Neural cell (in vitro differentiated cells): ENCODE data around the gene TAGLN3. TPM values are rescaled to one million over a fixed set of nuclear protein-coding genes. Genes with fewer than 3 reads are reported as not detected.
A peak's percentile ranks its signal among the peaks of the same experiment; 100 is the strongest.

Experiments
- H2AFZ ChIP-seq: fragments of 200-600, 300-800 bp; sonication (generic), shearing (Covaris generic); 2 replicates; pipeline ENCODE4 v1.6.0; 2014; ENCODE audit warnings: low read depth, mild to moderate bottlenecking, antibody characterized with exemption, low read length, moderate library complexity
- H3F3A ChIP-seq: fragments of 200-600 bp; shearing (Covaris generic); 2 replicates; pipeline ENCODE4 v1.6.1; 2016; ENCODE audit warnings: mild to moderate bottlenecking, moderate library complexity, mixed read lengths, antibody characterized with exemption, low read length; ENCODE audit not compliant: insufficient read depth, poor library complexity, severe bottlenecking
- H3K27ac ChIP-seq: fragments of 200-600, 300-800 bp; sonication (generic), shearing (Covaris generic); 2 replicates; pipeline ENCODE4 v1.5.1; 2014; ENCODE audit warnings: mild to moderate bottlenecking, low read length, moderate library complexity
- H3K27me3 ChIP-seq: fragments of 300-800, 200-600 bp; sonication (generic), shearing (Covaris generic); 2 replicates; pipeline ENCODE4 v1.6.0; 2014; ENCODE audit warnings: mild to moderate bottlenecking, low read depth, low read length, moderate library complexity; ENCODE audit not compliant: insufficient read depth
- H3K36me3 ChIP-seq: fragments of 300-800, 200-600 bp; sonication (generic), shearing (Covaris generic); 2 replicates; pipeline ENCODE4 v1.5.1; 2014; ENCODE audit warnings: mild to moderate bottlenecking, antibody characterized with exemption, low read length, moderate library complexity; ENCODE audit not compliant: insufficient read depth
- H3K4me2 ChIP-seq: fragments of 300-800, 200-600 bp; sonication (generic), shearing (Covaris generic); 2 replicates; pipeline ENCODE4 v1.6.0; 2014; ENCODE audit warnings: mild to moderate bottlenecking, low read length
- H3K4me3 ChIP-seq: fragments of 300-800, 200-600 bp; sonication (generic), shearing (Covaris generic); 2 replicates; pipeline ENCODE4 v1.5.1; 2014; ENCODE audit warnings: mild to moderate bottlenecking, low read length, moderate library complexity
- H3K79me2 ChIP-seq: fragments of 200-600 bp; shearing (Covaris generic); replicated peaks from 2 replicates; pipeline ENCODE4 v1.6.0; 2014; ENCODE audit warnings: mild to moderate bottlenecking, low read length, moderate library complexity; ENCODE audit not compliant: insufficient read depth
- H3K9ac ChIP-seq: fragments of 300-800, 200-600 bp; sonication (generic), shearing (Covaris generic); 2 replicates; pipeline ENCODE4 v1.6.1; 2016; ENCODE audit warnings: mild to moderate bottlenecking, low read length, mixed read lengths
- H3K9me2 ChIP-seq: fragments of 200-600 bp; shearing (Covaris generic); 2 replicates; pipeline ENCODE4 v1.6.1; 2016; ENCODE audit warnings: mild to moderate bottlenecking, low read length, mixed read lengths; ENCODE audit not compliant: insufficient read depth
- H3K9me3 ChIP-seq: fragments of 200-600, 300-800 bp; sonication (generic), shearing (Covaris generic); 2 replicates; pipeline ENCODE4 v1.6.1; 2016; ENCODE audit warnings: mild to moderate bottlenecking, mixed run types, low read length, moderate library complexity, mixed read lengths
- H4K20me1 ChIP-seq: fragments of 200-600 bp; shearing (Covaris generic); 2 replicates; pipeline ENCODE4 v1.6.1; 2016; ENCODE audit warnings: mild to moderate bottlenecking, mixed run types; ENCODE audit not compliant: insufficient read depth
- CTCF ChIP-seq: fragments of 450-650 bp; IDR thresholded peaks from 2 replicates; pipeline ENCODE4 v1.5.1; 2014; ENCODE audit warnings: antibody characterized with exemption, mild to moderate bottlenecking, moderate library complexity; ENCODE audit not compliant: poor library complexity, severe bottlenecking
- EP300 ChIP-seq: fragments of 450-650 bp; conservative IDR thresholded peaks from 2 replicates; pipeline ENCODE4 v1.6.1; 2014; ENCODE audit warnings: antibody characterized with exemption, mild to moderate bottlenecking, moderate library complexity; ENCODE audit not compliant: poor library complexity, severe bottlenecking
- EZH2 ChIP-seq: fragments of 200-600, 300-800 bp; shearing (Covaris generic), sonication (generic); IDR thresholded peaks from 2 replicates; pipeline ENCODE4 v1.6.1; 2014; ENCODE audit warnings: antibody characterized with exemption, low read length, borderline replicate concordance, mild to moderate bottlenecking; ENCODE audit not compliant: insufficient read depth, poor library complexity, severe bottlenecking
- MXI1 ChIP-seq: fragments of 450-650 bp; conservative IDR thresholded peaks from 2 replicates; pipeline ENCODE4 v1.6.1; 2014; ENCODE audit warnings: antibody characterized with exemption, mild to moderate bottlenecking; ENCODE audit not compliant: poor library complexity, severe bottlenecking
- POLR2AphosphoS5 ChIP-seq: IDR thresholded peaks from 2 replicates; pipeline ENCODE4 v1.6.1; 2012
- RAD21 ChIP-seq: fragments of 450-650 bp; conservative IDR thresholded peaks from 2 replicates; pipeline ENCODE4 v1.6.1; 2014; ENCODE audit warnings: antibody characterized with exemption, mild to moderate bottlenecking, moderate library complexity
- SMC3 ChIP-seq: fragments of 450-650 bp; conservative IDR thresholded peaks from 2 replicates; pipeline ENCODE4 v1.6.1; 2014; ENCODE audit warnings: antibody characterized with exemption, mild to moderate bottlenecking, moderate library complexity; ENCODE audit not compliant: poor library complexity
- TAF1 ChIP-seq: IDR thresholded peaks from 2 replicates; pipeline ENCODE4 v1.6.1; 2012; ENCODE audit warnings: low read depth
- polyA plus RNA-seq: library from polyadenylated mRNA; depleted of rRNA; stranded (reverse); fragments of >200 nt; gene quantifications from 2 replicates; pipeline ENCODE4 v1.2.3, GENCODE V29; 2014
- TF ChIP-seq, protein P1 (sequence below): IDR thresholded peaks from 2 replicates; pipeline ENCODE4 v1.6.1; 2012; ENCODE audit warnings: borderline replicate concordance

The TAGLN3 gene
- polyA plus RNA-seq, 1 donor from 2014 or later: 519 TPM

DNA sequence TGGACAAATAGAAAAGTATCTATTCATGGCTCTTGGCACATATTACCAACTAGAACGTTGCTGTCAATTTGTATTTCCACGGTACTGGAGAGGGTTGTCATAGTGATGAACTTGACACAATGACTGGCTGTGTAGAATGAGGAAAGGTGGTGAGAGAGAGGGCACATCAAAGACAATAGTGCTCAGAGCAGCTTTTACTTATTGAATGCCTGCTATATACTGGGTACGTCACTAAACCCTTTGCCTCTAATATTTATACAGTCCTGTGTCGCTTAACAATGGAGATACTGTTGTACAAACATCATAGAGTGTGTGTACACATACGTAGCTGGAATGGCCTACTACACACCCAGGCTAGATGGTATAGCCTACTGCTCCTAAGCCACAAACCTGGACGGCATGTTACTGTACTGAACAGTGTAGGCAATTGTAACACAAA lies 44.1 kb downstream of the TAGLN3 start:
- no peaks in the 10 kb centered on the region for H3K9me3 ChIP-seq
- H3K79me2 ChIP-seq: no peaks in the 10 kb centered on the region
- H3K4me2 ChIP-seq: peak overlapping the region; percentile 26
- peaks cover 5% of the 10 kb centered on the region for H3F3A ChIP-seq
- H2AFZ ChIP-seq: no peak overlapping the region
- H3K9ac ChIP-seq: peak overlapping the region; percentile 48
- no peaks in the 10 kb centered on the region for H4K20me1 ChIP-seq
- peak overlapping the region; percentile 89 for H3K27ac ChIP-seq
- peak overlapping the region; percentile 43 for H3K4me3 ChIP-seq
- TF ChIP-seq SMC3 (no peak), TAF1 (no peak), CTCF (no peak), EZH2 (no peak), RAD21 (no peak), MXI1 (no peak), EP300 (peak; percentile 88), POLR2AphosphoS5 (peak; percentile 71)
- TF ChIP-seq, protein P1, sequence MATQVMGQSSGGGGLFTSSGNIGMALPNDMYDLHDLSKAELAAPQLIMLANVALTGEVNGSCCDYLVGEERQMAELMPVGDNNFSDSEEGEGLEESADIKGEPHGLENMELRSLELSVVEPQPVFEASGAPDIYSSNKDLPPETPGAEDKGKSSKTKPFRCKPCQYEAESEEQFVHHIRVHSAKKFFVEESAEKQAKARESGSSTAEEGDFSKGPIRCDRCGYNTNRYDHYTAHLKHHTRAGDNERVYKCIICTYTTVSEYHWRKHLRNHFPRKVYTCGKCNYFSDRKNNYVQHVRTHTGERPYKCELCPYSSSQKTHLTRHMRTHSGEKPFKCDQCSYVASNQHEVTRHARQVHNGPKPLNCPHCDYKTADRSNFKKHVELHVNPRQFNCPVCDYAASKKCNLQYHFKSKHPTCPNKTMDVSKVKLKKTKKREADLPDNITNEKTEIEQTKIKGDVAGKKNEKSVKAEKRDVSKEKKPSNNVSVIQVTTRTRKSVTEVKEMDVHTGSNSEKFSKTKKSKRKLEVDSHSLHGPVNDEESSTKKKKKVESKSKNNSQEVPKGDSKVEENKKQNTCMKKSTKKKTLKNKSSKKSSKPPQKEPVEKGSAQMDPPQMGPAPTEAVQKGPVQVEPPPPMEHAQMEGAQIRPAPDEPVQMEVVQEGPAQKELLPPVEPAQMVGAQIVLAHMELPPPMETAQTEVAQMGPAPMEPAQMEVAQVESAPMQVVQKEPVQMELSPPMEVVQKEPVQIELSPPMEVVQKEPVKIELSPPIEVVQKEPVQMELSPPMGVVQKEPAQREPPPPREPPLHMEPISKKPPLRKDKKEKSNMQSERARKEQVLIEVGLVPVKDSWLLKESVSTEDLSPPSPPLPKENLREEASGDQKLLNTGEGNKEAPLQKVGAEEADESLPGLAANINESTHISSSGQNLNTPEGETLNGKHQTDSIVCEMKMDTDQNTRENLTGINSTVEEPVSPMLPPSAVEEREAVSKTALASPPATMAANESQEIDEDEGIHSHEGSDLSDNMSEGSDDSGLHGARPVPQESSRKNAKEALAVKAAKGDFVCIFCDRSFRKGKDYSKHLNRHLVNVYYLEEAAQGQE: no peak
- no peaks in the 10 kb centered on the region for H3K36me3 ChIP-seq
- no peaks in the 10 kb centered on the region for H3K9me2 ChIP-seq
- no peaks in the 10 kb centered on the region for H3K27me3 ChIP-seq

- H3K27me3 ChIP-seq: no peaks in the 10 kb centered on the region
- TF ChIP-seq, protein P1: no peak
- no peak for TF ChIP-seq TAF1
- TF ChIP-seq EZH2: no peak
- peak; percentile 87 for TF ChIP-seq SMC3
- peak; percentile 87 for TF ChIP-seq RAD21
- peak; percentile 92 for TF ChIP-seq CTCF
- no peak for TF ChIP-seq POLR2AphosphoS5
- TF ChIP-seq EP300: no peak
- TF ChIP-seq MXI1: no peak
- peak overlapping the region; percentile 43 for H3K4me3 ChIP-seq
- H3K4me2 ChIP-seq: peak overlapping the region; percentile 26
- peaks cover 5% of the 10 kb centered on the region for H3F3A ChIP-seq
- H3K9ac ChIP-seq: no peak overlapping the region
- H3K79me2 ChIP-seq: no peaks in the 10 kb centered on the region
- H4K20me1 ChIP-seq: no peaks in the 10 kb centered on the region
- H3K9me3 ChIP-seq: no peaks in the 10 kb centered on the region
- H3K9me2 ChIP-seq: no peaks in the 10 kb centered on the region
- no peaks in the 10 kb centered on the region for H3K36me3 ChIP-seq
- H2AFZ ChIP-seq: no peak overlapping the region
- H3K27ac ChIP-seq: peak overlapping the region; percentile 89
Measured at GRCh38 chr3:112043621-112044201, 45.0 kb downstream of the TAGLN3 start.
